Spleen (tissue), 7 donors: Measurements from ENCODE around the gene MAPK4.

Experiments
- POLR2A ChIP-seq, 3 donors: fragments of 450-650 bp; IDR thresholded peaks; one replicate each; pipeline ENCODE4 v1.5.1; 2017; ENCODE audit warnings: antibody characterized with exemption in 3 of 3, mild to moderate bottlenecking in 1 of 3
- TF ChIP-seq, protein P1 (sequence below), 11 experiments: fragments of 200-600 bp in 7 of 11; fragments of 450-650 bp in 4 of 11; sonication (generic) in 4 of 11; IDR thresholded peaks in 8 of 11; conservative IDR thresholded peaks in 3 of 11; 1 replicate in 7 of 11; 2 replicates in 4 of 11; pipeline versions ENCODE4 v1.4.0 to v1.8.0; 2016 to 2021; ENCODE audit warnings: antibody characterized with exemption in 11 of 11, inconsistent platforms in 4 of 11, mild to moderate bottlenecking in 1 of 11
- donor health status: DM: no; HTN: no; CAD: no; lungs with moderate emphysema.
- donor health status: DM: no; HTN: no; CAD: no.
- donor health status: DM: no; HTN: no; CAD: no.

GRCh38 chr18:50749945-50750344 is 190.1 kb downstream of the MAPK4 start:
- TF ChIP-seq, protein P1, sequence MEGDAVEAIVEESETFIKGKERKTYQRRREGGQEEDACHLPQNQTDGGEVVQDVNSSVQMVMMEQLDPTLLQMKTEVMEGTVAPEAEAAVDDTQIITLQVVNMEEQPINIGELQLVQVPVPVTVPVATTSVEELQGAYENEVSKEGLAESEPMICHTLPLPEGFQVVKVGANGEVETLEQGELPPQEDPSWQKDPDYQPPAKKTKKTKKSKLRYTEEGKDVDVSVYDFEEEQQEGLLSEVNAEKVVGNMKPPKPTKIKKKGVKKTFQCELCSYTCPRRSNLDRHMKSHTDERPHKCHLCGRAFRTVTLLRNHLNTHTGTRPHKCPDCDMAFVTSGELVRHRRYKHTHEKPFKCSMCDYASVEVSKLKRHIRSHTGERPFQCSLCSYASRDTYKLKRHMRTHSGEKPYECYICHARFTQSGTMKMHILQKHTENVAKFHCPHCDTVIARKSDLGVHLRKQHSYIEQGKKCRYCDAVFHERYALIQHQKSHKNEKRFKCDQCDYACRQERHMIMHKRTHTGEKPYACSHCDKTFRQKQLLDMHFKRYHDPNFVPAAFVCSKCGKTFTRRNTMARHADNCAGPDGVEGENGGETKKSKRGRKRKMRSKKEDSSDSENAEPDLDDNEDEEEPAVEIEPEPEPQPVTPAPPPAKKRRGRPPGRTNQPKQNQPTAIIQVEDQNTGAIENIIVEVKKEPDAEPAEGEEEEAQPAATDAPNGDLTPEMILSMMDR (IDR thresholded peaks at IDR 0.05 in 8 of 11, conservative IDR thresholded peaks at IDR 0.05 in 3 of 11): no peak
- TF ChIP-seq POLR2A (IDR thresholded peaks at IDR 0.05): no peak
